ENCODE measurements around the gene PRPH. TPM values are rescaled to one million over a fixed set of nuclear protein-coding genes. Genes with fewer than 3 reads are reported as not detected.

PRPH gene
- total RNA-seq, 2 experiments from 2014 or later, result not detected

DNA sequence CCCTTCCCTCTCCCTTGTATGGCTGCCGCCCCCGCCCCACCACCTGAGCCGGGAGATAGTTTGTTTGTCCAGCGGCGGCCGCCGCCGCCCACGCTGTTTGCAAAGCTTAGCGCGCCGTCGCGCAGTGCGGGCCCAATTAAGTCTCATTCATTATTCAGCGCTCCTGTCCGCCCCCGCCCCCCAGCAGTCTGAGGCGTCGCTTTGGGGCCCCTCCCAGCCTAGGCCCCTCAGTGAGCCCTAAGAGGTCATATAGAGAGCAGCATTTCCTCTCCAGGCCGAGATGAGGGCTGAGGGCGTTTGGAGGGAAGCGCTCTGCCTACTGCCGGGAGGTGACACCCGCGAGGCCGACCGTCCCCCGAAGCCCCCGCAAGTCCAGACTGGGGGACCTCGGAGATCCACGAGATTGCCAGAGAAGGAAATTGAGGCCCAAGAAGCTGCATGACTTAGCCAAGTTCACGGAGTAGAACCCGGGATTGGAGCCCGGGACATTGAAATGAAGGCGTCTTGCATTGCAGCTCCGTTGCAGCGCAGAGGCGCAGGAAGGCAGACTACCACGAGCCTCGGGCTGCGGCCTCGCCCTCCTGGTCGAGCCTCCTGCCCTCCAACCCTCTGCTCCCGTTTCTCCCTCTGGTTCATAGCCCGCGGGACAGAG is 51.8 kb downstream of the PRPH start, which contains the start of gene DNAJC22:
Gene DNAJC22 (plus strand): TSS at position 230 of the 652 bp plus-strand sequence. CDS start 1,985 bp downstream, outside the sequence.
- Mint-ChIP-seq H3K4me1 (ENCODE audit: low read depth) (peaks cover 42% of the 10 kb centered on the region), H3K27ac (no peak within 1 kb of the TSS), H3K9me3 (no peaks in the 10 kb centered on the region), H3K4me3 (peak within 1 kb of the TSS; percentile 58), H3K36me3 (ENCODE audit: low read depth) (no peaks in the 10 kb centered on the region), H3K27me3 (ENCODE audit: low read depth) (peaks cover 56% of the 10 kb centered on the region)
- peak; percentile 43 for DNase-seq
- CTCF ChIA-PET, result interaction anchor here (0.8 to 8.7 kb wide), 20 partner anchors 9 to 206 kb away, joined by 3 to 97 read pairs (median 7); partner anchors contain the start of genes C1QL4, PRPH, SPATS2 and TUBA1C
- intact Hi-C loops (cut with micrococcal nuclease), result loop anchor here (1.0 to 10.0 kb wide), 3 partner anchors 20 to 372 kb away; partner anchors contain the start of genes SPATS2, WNT1 and WNT10B

DNA sequence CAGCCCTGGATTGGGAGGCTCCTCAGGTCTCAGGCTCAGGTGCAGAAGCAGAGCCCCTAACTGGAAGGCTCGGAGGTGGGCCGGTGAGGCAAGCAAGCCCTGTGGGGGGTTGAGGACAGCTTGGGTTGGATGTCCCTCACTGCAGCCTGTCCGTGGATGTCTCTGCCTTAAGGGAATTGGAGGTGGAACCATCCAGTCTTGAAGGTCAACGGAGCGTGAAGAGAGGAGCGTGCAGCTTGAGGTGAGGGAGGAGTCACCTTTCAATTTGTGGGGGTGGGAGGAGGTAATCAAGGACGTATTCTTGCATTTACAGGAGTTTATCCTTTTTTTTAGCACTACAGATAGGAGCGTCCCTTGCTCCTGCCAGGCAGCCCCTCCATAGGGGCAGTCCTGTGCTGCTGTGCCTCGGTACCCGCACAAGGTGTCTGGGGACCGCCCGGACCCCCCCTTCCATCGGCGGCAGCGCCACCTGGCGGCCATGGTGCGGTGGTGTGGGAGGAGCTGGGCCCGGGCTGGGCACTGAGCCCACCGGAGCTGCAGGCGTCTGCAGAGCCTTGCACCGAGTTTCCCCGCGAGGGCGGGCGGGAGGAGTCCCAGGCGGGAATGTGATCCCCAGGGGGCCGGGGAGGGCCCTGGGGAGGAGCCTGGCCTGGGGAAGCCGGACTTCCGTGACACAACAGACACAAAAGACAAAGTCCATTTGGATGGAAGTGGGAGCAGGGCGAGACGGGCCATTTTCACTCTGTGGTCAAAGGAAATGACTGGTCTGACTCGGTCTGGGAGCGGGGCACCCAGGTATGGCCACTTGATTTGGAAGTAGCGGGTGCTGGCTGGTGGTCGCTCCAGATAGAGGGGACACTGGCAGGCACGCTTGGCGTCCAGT is 52.6 kb downstream of the PRPH start:
- Mint-ChIP-seq H3K4me1 (ENCODE audit: low read depth) (peaks cover 41% of the 10 kb centered on the region), H3K4me3 (peak overlapping the region; percentile 58), H3K9me3 (no peaks in the 10 kb centered on the region), H3K27me3 (ENCODE audit: low read depth) (peaks cover 58% of the 10 kb centered on the region), H3K36me3 (ENCODE audit: low read depth) (no peaks in the 10 kb centered on the region), H3K27ac (no peak overlapping the region)
- CTCF ChIA-PET, result interaction anchor here (0.6 to 8.7 kb wide), 28 partner anchors 9 to 206 kb away, joined by 3 to 97 read pairs (median 6); partner anchors contain the start of genes C1QL4, PRPH, SPATS2 and TROAP
- intact Hi-C loops (cut with micrococcal nuclease), result loop anchor here (1.0 to 10.0 kb wide), 3 partner anchors 19 to 373 kb away; partner anchors contain the start of genes SPATS2, WNT1 and WNT10B
- DNase-seq, result peak; percentile 77

Other genes with a start within 250 kb of the PRPH start
- 10 to 100 TPM; 44.9 to 49.0 TPM for gene KMT2D, start 234.4 kb upstream of the PRPH start, total RNA-seq
- 10 to 100 TPM; 11.8 to 15.2 TPM for gene RHEBL1, start 225.2 kb upstream of the PRPH start, total RNA-seq
- gene DHH, start 200.3 kb upstream of the PRPH start, total RNA-seq, result under 1 TPM in 1 of 2 experiments, not detected in 1; 0.07 TPM
- gene LMBR1L, start 184.3 kb upstream of the PRPH start, total RNA-seq, result 10 to 100 TPM; 60.1 to 66.8 TPM
- 1,000 to 10,000 TPM; 2,826 to 2,914 TPM for gene TUBA1B, start 163.8 kb upstream of the PRPH start, total RNA-seq
- 10 to 100 TPM; 47.4 to 49.1 TPM for gene TUBA1A, start 106.1 kb upstream of the PRPH start, total RNA-seq
- 100 to 1,000 TPM; 214 to 227 TPM for gene TUBA1C, start 30.1 kb upstream of the PRPH start, total RNA-seq
- 10 to 100 TPM; 67.4 to 68.8 TPM for gene TROAP, start 28.1 kb downstream of the PRPH start, total RNA-seq
- not detected for gene C1QL4, start 42.0 kb downstream of the PRPH start, total RNA-seq
- not detected for gene DNAJC22, start 51.7 kb downstream of the PRPH start, total RNA-seq
- gene SPATS2, start 72.3 kb downstream of the PRPH start, total RNA-seq, result 1 to 10 TPM; 8.7 to 9.6 TPM
- under 1 TPM; 0.57 to 0.91 TPM for gene KCNH3, start 243.9 kb downstream of the PRPH start, total RNA-seq